Astrocyte (in vitro differentiated cells and primary cell): Measurements from ENCODE around the gene FAM210B.

ENCODE experiments used
- EZH2 ChIP-seq: IDR thresholded peaks from 2 replicates; pipeline ENCODE4 v1.6.1; 2012; ENCODE audit warnings: mild to moderate bottlenecking, low read length, inconsistent platforms; ENCODE audit not compliant: insufficient read depth
- TF ChIP-seq, protein P1 (sequence below): IDR thresholded peaks from 2 replicates; pipeline ENCODE4 v1.5.1; 2011; ENCODE audit warnings: low read depth, mild to moderate bottlenecking, inconsistent platforms, low read length, moderate library complexity; ENCODE audit not compliant: insufficient read depth

DNA sequence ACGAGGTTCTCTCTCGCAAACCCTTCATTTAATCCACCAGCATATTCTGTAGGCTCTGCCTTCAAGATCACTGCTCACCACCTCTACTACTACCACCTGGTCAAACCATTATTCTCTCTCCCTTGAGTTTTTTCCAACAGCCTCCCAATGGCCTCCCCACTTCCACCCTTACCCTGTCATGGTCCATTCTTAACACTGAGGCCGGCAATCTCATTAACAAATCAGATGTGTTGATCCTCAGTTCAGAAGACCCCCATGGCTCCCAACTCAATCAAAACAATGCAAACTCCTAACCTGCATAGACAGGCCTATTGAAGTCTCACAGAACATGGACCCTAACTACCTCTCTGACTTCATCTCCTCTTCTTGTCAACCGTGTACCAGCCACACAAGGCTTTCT lies 31.0 kb downstream of the FAM210B start:
- TF ChIP-seq, protein P1, sequence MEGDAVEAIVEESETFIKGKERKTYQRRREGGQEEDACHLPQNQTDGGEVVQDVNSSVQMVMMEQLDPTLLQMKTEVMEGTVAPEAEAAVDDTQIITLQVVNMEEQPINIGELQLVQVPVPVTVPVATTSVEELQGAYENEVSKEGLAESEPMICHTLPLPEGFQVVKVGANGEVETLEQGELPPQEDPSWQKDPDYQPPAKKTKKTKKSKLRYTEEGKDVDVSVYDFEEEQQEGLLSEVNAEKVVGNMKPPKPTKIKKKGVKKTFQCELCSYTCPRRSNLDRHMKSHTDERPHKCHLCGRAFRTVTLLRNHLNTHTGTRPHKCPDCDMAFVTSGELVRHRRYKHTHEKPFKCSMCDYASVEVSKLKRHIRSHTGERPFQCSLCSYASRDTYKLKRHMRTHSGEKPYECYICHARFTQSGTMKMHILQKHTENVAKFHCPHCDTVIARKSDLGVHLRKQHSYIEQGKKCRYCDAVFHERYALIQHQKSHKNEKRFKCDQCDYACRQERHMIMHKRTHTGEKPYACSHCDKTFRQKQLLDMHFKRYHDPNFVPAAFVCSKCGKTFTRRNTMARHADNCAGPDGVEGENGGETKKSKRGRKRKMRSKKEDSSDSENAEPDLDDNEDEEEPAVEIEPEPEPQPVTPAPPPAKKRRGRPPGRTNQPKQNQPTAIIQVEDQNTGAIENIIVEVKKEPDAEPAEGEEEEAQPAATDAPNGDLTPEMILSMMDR: no peak
- no peak for TF ChIP-seq EZH2
